NCI-H526 (cell line): ENCODE results near the gene SEC11A.
"Not testable (repeated sequence)": the region's sequence is repeated elsewhere in the genome, so short reads cannot be mapped to it uniquely, and the experiment has no call there.

Experiments
- DNase-seq, 2 experiments: peaks; one replicate each; lab custom pipeline; 2025; lab: John Stamatoyannopoulos, UW

Gene SEC11A

DNA sequence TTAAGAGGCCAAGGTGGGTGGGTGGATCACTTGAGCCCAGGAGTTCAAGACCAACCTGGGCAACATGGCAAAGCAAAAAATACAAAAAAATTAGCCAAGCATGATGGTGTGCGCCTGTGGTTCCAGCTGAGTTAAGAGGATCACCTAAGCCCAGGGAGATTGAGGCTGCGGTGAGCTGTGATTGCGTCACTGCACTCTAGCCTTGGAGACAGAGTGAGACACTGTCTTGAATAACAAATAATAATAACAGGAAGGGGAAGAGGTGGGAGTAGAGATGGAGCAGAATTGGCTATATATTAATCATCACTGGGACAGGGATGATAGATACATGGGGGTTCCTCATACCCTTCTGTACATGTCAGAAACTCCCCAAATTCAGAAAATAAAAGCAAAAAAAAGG, 34.1 kb downstream of the SEC11A start:
- no peak for DNase-seq

DNA sequence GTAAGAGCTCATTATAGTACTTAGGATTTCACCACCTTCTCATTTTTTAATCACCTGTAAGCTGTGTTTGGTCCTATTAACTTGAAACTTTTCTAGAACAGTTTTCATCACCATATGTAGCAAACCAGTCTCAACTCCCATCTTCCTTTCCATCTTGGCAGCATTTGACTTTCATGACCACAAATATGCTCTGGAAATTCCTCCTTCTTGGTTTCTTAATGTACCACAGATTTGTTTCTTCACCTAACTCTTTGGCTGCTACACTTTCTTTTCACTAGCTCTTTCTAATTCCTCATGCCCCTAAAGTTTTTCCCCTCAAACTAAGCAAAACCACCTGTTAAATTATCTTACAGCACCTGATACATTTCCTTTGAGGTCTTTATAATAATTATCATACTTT, 44.7 kb downstream of the SEC11A start:
- no peak for DNase-seq

DNA sequence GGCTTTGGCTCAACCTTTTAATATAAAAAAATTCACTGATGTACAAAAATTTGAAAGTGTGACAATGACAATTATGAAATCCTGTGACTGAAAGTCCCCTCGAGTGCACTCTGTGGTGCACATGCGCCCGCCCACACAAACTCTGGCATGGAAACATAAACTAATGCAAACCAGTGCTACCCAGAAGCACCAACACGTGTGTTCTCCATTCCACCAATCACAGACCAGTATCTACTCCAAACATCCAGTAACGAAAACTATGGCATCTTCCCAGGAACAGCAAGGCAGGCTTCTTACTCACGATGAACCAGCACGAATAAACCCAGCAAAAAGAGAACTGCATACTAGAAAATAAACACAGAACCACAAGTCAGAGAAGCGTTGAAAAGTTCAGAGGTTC, 46.2 kb downstream of the SEC11A start:
- DNase-seq, result no peak

DNA sequence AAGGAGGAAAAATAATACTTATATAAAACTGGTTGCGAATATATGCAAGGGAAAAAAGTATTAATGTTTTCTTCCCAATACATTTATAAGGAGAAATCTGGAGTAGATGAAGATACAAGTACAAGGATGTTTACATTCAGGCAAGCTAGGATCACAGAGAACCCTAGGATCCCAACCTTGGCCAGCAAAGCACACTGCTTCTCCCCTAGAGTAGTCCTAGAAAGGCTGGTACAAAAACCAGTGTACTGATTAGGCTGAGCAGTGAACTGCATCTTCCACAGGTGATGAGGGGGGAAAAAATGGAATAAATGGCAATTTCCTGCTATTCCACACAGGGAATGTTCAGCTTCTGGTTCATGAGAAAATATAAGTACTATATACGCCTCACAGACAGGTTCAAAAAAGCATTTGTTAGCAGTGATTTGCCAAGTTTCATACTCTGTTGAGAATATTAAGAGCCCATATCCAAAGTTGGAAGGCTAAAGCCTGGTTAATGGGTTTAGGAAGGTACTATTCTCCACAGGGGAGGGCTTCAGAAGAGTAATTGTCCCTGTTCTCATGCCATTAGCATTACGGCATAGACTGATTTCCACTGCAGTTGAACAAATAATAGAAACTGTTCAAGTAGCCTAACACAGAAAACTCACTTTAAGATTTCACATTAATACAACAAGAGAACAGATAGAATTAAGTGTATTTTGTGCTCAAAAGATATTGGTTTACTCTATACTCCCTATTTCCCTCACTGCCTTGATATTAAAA, 47.5 kb downstream of the SEC11A start:
- no peak for DNase-seq

DNA sequence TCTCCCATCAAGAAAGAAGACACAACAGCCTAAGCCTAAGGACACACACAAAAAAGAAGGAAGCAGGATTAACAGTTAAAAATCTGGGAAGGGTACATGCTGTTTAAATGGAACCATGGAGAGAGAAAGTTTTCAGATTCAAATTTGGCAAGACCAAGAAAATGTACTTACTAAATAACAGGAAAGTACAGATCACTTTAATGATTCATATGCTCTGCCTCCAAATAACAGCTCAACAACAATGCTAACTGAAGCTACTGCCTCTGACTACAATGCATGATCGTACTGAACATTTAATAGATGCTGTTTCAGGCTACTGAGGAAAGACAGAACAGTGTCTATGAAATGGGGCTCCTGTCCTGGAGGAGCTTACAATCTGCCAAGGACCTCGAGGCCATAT, 49.6 kb downstream of the SEC11A start:
- DNase-seq, result no peak

DNA sequence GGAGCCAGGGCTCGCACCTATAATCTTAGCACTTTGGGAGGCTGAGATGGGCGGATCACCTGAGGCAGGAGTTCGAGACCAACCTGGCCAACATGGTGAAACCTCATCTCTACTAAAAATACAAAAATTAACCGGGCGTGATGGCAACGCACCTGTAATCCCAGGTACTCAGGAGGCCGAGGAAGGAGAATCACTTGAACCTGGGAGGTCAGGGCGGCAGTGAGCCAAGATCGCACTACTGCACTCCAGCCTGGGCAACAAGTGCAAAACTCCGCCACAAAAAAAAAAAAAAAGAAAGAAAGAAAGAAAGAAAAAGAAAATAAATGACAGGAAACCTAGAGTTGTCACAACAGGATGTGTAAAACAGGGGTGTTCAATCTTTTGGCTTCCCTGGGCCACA, 54.9 kb downstream of the SEC11A start:
- DNase-seq, result no peak

DNA sequence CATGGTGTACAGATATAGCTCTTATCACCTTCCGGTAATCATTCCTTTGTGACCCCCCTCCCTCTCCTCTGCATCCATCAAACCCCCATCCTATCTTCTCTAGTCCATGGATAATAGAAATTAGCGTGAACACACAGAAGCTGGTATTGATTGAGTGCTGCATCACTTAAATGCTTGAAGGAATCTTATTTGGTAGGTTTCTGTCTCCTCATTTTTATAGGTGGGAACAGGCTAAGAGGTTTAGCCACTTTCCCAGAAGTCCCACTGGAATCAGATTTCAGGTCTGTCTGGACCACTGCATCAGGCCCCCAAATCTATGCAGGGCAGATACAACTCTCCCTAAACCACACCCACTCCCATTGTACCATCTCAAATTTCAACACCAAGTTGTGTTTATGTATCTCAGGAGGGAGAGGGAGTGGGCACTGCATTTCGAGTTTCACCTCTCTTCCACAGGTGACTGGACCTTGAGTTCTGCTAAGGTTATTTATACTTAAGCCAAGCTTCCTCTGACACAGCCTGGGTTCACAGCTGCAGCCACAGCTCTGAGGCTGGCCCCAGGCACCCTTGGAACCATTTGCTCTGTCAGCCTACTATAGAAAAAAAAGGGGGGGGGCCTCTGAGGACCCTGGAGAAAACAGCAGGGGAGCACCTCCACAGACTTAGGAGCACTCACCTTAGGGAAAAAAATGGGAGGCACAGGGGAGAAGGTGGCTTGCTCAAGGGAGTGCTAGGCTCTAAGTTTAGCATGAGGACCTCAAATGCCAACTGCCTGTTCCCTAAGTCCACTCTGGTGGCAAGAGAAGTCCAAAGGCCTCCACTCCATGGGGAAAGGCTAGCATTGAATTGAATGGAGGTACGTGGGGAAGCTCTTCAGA, 55.8 kb downstream of the SEC11A start:
- no peak for DNase-seq

DNA sequence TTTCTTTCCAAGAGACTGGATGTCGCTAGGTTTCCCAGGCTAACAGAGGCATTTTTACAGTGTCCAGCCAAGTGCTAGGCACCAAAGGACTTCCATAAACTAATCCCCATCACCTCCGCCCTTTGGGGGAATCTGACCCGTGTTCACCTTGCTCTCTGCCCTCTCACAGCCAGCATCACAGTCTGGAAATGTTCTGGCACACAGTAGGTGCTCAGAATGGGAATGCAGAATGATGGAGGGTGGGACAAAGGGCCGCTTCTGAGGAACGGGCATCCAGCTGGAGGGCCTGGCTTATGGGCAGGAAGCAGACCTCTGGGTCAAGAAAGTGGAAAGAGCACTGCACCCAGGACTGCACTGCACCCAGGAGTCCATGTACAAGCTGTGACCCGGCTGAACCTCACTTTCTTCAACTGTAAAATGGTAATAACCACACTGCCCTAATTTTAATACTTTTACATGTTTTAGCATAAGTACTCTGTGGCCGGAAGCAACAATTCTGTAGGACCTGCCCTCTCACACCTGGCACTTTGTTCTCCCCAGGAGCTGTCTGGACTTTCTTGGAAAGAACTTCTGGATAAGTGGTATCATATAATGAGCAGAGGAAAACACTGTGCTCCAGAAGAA, 57.0 kb downstream of the SEC11A start:
- DNase-seq, result peak in 1 of 2 experiments; percentile 49

DNA sequence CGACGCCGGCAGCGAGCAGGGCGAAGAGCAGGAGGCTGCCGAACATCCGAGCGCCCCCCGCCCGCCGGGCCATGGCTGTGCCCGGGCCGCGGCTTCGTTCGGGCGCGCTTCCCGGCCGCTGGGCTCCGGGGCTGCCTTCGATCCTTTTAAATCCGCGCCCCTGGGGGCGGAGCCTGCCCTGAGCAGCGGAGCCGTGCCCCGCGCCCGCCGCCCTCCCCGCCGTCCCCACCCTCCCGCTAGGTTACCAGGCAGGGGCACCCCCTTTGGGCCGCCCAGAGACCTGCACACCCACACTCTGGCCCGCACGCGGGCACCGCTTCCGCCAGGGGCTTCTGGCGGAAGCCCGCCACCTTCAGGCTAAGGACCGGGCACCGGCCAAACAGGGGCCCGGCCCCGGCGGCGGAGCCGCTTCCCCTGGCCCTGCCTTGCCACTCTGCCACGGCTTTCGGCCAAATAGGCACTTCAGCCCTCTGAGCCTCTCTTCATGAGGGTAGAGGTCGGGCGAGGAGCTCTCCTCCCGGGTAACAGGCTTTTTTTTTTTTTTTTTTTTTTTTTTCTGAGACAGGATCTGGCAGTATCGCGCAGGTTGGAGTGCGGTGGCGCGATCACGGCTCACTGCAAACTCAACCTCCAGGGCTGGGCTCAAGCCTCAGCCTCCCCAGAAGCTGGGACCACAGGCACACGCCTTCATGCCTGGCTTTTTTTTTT, 57.7 kb downstream of the SEC11A start, which contains the start of gene NMB:
TSS of gene NMB (minus strand) at position 120 of the 708 bp plus-strand sequence. CDS start at position 73, 47 bp downstream.
- DNase-seq, result peak; percentile 41 to 86

DNA sequence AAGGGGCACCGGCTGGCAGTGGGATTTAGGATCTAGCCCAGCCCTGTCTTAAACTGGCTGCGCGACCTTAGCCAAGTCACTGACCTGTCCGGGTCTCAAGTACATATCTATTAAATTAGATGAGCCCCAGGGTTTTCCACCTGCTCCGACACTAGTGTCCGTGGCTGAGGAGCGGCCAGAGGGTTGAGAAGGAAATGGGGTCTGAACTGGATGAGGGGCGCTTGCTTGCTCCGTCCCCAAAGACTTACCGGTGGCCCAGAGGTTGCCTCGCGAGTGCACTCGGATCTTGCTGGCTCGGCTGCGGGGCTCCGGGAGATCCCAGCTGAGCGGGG, 58.2 kb downstream of the SEC11A start:
- DNase-seq, result no peak

DNA sequence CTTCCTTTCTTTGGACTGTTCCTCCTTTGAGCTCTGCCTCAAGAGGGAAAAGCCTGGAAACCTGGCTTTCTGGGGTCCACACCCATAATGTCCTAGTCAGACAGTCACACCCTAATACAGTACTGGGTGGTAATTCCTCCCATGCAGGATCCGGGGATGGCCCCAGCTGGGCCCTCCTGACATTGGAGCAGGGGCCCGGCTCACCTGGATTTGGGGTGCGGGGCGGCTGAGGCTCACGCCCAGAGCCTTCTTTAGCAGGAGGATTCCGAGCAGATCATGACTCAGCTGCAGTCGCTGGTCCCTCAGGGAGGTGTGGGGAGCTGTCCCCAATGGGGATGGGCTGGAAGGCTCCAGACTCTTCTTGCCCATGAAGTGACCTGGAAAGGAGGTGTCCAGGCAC, 59.0 kb downstream of the SEC11A start:
- DNase-seq, result no peak

DNA sequence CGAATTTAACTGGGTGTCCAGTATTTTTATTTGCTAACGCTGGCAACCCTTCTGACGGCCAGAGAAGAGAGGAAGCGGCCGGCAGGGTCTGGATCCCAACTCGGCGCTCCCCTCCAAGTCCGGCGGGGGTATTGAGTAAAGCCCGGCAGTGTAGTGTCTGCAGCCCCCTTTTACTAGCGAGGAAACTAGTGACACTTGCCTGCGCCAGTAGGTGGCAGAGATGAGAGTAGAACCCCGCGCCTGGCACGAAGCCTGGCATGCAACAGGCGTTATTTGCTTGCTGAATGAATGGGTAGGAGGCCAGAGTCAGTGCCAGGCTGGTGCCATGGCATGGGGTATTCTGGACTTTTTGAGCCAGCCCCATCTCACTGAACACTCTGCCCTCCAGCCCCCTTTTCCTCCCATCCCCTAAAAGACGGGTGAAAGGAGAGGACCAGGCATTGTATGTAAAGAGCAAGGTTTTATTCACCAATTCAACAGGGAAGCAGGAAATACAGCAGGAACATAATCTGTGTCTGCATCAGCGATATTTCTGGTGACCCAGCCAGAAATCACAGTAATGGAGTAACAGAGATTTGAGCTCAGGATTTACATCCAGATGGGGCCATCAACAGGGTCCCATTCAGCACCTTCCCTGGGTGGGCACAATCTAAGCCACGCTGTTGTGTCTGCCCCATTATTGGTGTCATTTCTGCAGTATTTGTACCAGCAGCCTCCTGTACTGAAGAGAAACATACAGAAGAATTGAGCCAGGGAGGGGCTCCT, 61.1 kb downstream of the SEC11A start:
- DNase-seq, result peak; percentile 42 to 87

DNA sequence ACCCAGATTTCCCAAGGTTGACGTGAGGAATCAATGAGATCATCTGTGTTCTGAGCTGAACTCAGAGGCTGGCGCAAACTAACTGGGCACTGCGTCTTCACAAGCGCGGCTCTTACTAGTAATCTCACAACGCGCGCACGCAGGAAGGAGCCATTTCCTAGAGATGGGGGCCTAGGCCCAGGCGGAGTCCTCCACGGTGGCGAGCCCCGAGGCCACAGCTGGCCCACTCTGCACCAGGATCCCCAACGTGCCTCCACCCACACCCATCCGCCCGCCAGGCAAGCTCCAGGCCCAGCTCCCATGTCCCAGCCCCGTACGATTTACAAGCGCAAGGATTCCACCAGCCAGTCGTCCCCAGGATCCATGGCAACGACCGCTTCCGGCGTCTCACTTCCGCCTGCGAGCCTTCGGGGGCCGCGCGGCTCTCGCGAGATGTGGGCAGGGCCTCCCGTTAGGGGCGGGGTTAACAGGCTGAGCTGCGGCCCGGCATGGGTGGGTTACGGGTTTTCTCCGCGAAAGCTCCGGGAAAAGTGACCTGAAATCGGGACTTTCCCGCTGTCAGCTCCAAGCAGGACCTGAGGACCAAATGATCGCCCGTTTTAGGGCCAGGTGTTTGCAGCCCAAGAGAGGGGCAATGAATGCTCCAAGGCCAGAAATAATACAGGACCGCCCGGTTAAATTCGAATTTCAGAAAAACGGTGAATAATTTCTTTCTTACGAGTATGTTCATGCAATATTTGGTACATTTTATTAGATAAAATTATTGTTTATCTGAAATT, 61.8 kb downstream of the SEC11A start, which contains the start of gene WDR73:
TSS of gene WDR73 (minus strand) at position 374 of the 779 bp plus-strand sequence. CDS start at position 365, 9 bp downstream.
- peak; percentile 85 to 97 for DNase-seq

DNA sequence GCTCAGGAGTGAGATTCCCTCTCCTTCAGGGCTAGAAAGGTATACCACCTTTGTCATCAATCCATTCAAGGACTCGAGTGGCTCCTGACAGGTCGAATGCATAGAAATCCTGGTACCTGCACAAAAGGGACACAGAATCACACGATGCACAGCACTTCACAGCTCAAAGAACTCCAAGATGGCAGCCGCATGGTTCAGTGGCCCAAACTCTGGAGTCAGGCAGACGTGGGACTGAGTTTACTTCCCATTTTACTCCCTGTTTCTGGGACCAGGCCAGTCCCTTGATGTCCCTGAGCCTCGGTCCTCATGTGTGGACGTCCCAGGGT, 62.4 kb downstream of the SEC11A start:
- DNase-seq, result no peak

DNA sequence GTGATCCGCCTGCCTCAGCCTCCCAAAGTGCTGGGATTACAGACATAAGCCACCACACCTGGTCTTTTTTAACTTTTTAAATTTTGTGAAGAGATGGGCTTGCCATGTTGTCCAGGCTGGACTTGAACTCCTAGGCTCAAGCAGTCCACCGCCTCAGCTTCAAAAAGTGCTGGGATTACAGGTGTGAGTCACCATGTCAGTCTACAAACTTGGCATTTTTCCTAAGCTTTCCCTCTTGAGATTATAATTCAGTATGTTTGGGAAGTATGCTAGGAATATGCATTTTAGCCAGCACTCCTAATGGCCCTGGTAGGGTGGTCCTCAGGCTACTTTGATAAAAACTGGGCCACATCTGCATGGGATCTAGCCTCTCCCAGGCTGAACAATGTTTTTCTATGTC, 66.2 kb downstream of the SEC11A start:
- no peak for DNase-seq

DNA sequence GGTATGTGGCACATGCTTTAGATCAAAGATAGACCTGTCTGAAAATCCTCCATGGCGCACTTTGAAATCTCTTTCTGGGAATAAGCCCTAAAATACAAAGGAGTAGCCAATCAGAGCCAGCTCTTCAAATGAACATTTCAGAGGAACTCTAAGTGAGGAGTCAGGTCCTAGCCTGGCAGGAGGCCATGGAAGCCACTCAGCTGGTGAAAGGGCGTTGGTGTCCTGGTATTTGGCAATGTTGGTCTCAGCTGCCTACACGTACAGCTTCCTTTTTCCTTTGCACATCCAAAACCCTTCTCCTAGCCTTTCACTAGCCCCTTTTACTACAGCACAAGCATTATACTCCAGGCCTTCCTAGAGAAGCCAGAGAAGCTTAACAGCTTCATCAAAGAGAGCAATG, 67.4 kb downstream of the SEC11A start:
- DNase-seq, result no peak

DNA sequence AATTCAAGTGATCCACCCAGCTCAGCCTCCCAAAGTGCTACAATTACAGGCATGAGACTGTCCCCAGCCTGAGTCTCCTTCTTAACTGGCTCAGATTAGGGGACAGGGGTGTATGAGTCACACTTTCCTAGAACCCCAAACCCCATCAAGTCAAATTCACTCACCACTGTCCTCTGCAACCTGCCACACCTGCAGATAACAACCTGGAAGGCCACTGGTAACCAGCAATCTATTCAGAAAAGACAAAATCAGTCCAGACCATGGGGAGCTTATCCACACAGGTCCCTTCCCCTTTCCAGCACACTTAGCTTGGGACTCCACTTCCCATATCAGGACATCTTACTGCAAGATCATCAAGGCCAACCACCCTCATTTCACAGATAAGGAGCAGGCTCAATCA, 68.2 kb downstream of the SEC11A start:
- DNase-seq, result no peak

DNA sequence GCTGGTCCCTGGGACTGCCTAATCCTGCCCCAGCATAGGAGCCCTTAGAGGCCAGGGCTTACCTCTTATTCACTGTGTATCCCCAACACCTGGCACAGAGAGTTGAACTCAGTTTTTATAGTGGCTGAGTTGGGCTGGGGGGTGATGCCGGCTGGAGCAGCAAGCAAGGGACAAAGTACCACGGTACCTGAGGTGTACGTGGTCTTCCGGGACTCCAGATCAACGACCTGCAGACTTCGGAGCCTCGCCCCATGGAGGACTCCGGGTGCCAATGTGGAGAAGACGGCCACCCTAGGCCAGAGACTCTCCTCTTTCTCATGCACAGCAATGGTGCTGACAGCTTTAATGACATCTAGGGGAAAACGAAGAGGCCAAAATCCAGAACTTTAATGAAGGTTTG, 69.9 kb downstream of the SEC11A start:
- no peak for DNase-seq

DNA sequence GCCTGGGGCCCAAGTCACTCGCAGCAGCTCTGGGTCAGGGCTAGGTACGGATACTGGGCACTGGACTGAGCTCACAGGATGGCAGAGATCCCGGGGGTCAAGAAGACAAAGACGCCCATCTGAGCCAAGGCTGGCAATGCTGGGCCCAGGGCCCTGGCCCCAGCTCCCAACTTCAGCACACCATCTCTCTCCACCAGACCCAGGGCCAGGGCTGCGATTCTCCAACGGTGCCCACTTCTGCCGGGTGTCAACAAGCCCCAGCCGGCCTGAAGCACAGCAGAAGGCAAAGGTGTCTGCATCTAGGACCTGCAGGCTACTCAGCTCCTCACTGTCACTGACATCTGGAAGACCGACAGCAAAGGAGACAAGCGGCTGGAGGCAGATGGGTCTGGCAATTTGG, 70.4 kb downstream of the SEC11A start:
- no peak for DNase-seq

DNA sequence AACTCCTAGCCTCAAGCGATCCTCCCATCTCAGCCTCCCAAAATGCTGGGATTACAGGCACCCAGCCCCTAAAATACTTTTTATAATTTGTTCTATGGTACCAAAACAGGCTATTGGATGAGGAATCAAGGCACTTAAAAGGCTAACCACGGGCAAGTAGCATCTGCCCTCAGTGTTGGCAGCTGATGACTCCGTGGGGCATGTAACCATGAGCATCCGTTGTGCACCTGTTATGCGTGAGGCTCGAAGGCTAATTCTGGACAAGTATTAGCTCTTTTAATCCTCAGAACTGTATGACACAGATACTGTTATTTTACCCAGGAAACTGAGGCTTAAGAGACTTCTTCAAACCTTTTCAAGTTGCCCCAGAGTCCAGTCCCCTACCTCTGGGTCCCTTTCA, 72.1 kb downstream of the SEC11A start:
- DNase-seq, result no peak

DNA sequence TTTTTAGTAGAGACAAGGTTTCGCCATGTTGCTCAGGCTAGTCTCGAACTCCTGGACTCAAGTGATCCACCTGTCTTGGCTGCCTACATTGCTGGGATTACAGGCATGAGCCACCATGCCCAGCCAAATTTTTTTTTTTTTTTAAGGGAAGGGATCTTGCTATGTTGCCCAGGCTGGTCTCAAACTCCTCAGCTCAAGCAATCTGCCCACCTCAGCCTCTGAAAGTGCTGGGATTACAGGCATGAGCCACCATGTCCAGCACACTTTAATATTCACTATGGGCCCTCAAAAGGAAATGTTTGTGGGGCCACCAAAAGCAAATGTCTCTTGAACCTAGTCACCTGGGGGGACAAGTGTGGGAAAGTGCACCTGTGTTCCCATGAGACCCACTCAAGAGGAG, 73.3 kb downstream of the SEC11A start:
- not testable (repeated sequence) for DNase-seq
